ENCODE results near the gene LRRC28. TPM values are rescaled to one million over a fixed set of nuclear protein-coding genes. Genes with fewer than 3 reads are reported as not detected.

LRRC28 gene
- total and polyA plus RNA-seq, 2 donors (not counting 1 experiment from before 2014, with no cell fraction given) = 13.3 to 31.8 TPM

DNA sequence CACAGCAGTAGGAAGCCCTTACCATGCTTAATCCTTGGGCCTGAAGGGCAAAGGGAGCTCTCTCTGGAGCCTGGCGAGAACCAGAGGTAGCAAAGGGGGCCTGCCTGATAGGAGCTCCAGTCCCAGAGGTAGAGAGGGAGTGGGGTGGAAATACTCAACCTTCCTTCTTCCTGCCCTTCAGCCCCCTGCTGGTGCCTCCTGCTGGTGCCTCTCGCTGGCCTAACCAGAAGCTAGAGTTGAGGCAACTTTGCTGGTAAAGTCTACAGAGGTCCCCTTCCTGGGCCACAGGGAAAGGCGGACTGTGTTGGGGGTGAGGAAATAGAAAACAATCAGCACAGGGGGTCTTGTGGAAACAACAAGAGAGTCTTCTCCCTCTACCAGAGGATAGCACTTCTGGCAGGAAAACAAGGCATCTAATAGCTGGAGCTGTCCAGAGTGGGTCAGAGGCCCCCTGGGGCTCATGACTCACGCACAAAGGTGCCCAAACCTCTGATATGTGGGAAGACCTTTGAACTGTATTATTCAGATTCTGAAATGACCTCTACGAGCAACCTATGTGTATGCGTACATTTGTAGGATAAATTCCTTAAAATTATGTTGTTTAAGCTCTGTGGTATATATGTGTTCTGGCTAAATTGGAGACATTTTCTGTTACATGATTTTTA lies 133.9 kb downstream of the LRRC28 start:
- H3K36me3 ChIP-seq (replicated peaks in 1 of 2; ENCODE audit: control extremely low read depth in 1 of 2, control insufficient read depth in 1 of 2, extremely low read depth in 1 of 2, insufficient read depth in 2 of 2, low read length in 1 of 2) = peaks cover 6 to 7% of the 10 kb centered on the region in 2 experiments
- no peak overlapping the region for H3K4me3 Mint-ChIP-seq
- H3K4me1 Mint-ChIP-seq = peaks cover 7% of the 10 kb centered on the region
- ATAC-seq (ENCODE audit: low read depth) (no peak), DNase-seq (no peak)
- CTCF ChIA-PET = interaction anchor here (0.7 to 1.8 kb wide), 7 partner anchors 15 to 727 kb away, joined by 3 to 7 read pairs (median 4); no protein-coding TSS in a partner anchor
- no peak overlapping the region for H3K9ac ChIP-seq (ENCODE audit: low read length)
- no peaks in the 10 kb centered on the region for H3K9me3 ChIP-seq (ENCODE audit: control extremely low read depth in 1 of 3, control insufficient read depth in 2 of 3, insufficient read depth in 1 of 3, low read length in 2 of 3)
- H3K9me3 Mint-ChIP-seq (ENCODE audit: insufficient read depth) = no peaks in the 10 kb centered on the region
- H3K79me2 ChIP-seq (ENCODE audit: control insufficient read depth, insufficient read depth, low read length) = no peaks in the 10 kb centered on the region
- H3K4me1 ChIP-seq (ENCODE audit: control insufficient read depth in 2 of 2, insufficient read depth in 2 of 2, low read length in 2 of 2) = peaks cover 0 to 6% of the 10 kb centered on the region in 2 donors
- H3K4me2 ChIP-seq (replicated peaks; ENCODE audit: low read depth, low read length, poor library complexity, severe bottlenecking) = no peak overlapping the region
- TF ChIP-seq CTCF (IDR thresholded peaks at IDR 0.05) = no peak
- no peak for TF ChIP-seq EZH2 (IDR thresholded peaks at IDR 0.05; ENCODE audit: borderline replicate concordance, insufficient read depth, low read depth, low read length, poor library complexity, severe bottlenecking)
- POLR2A ChIA-PET = no interaction called here
- H2AFZ ChIP-seq (ENCODE audit: insufficient read depth, low read depth, low read length, poor library complexity, severe bottlenecking) = no peak overlapping the region
- no peak overlapping the region for H3K4me3 ChIP-seq (ENCODE audit: control extremely low read depth in 1 of 5, extremely low read depth in 1 of 5, insufficient read depth in 1 of 5, low read depth in 2 of 5, low read length in 4 of 5)
- 100% methylated on average over 5 of the region's 6 CpGs for WGBS (ENCODE audit: insufficient coverage)
- H3K27me3 ChIP-seq (replicated peaks in 1 of 4; ENCODE audit: control extremely low read depth in 1 of 4, control insufficient read depth in 3 of 4, insufficient read depth in 4 of 4, low read length in 3 of 4) = no peaks in the 10 kb centered on the region
- no peaks in the 10 kb centered on the region for H4K20me1 ChIP-seq (ENCODE audit: control insufficient read depth, insufficient read depth, low read length, poor library complexity, severe bottlenecking)
- no peaks in the 10 kb centered on the region for H3K27me3 Mint-ChIP-seq
- intact Hi-C loops (cut with micrococcal nuclease) = no loop called here
- H3K27ac ChIP-seq (ENCODE audit: low read length in 2 of 2) = no peak overlapping the region
- no peak overlapping the region for H3K27ac Mint-ChIP-seq

GRCh38 chr15:99385865-99386264 lies 134.6 kb downstream of the LRRC28 start:
- no peak overlapping the region for H2AFZ ChIP-seq (ENCODE audit: insufficient read depth, low read depth, low read length, poor library complexity, severe bottlenecking)
- H3K9me3 ChIP-seq (ENCODE audit: control extremely low read depth in 1 of 3, control insufficient read depth in 2 of 3, insufficient read depth in 1 of 3, low read length in 2 of 3) = no peaks in the 10 kb centered on the region
- no peak overlapping the region for H3K27ac Mint-ChIP-seq
- no peak overlapping the region for H3K4me3 ChIP-seq (ENCODE audit: control extremely low read depth in 1 of 5, extremely low read depth in 1 of 5, insufficient read depth in 1 of 5, low read depth in 2 of 5, low read length in 4 of 5)
- no peaks in the 10 kb centered on the region for H3K9me3 Mint-ChIP-seq (ENCODE audit: insufficient read depth)
- no peak for TF ChIP-seq EZH2 (IDR thresholded peaks at IDR 0.05; ENCODE audit: borderline replicate concordance, insufficient read depth, low read depth, low read length, poor library complexity, severe bottlenecking)
- no peak for TF ChIP-seq CTCF (IDR thresholded peaks at IDR 0.05)
- 98% methylated on average over 3 of the region's 3 CpGs for WGBS (ENCODE audit: insufficient coverage)
- H3K9ac ChIP-seq (ENCODE audit: low read length) = no peak overlapping the region
- ChIA-PET CTCF (interaction anchor here (0.7 kb wide), 2 partner anchors 267 to 728 kb away, joined by 3 read pairs; no protein-coding TSS in a partner anchor), POLR2A (no interaction called here)
- H3K79me2 ChIP-seq (ENCODE audit: control insufficient read depth, insufficient read depth, low read length) = no peaks in the 10 kb centered on the region
- ATAC-seq (ENCODE audit: low read depth) (no peak), DNase-seq (no peak)
- H3K36me3 ChIP-seq (replicated peaks in 1 of 2; ENCODE audit: control extremely low read depth in 1 of 2, control insufficient read depth in 1 of 2, extremely low read depth in 1 of 2, insufficient read depth in 2 of 2, low read length in 1 of 2) = peaks cover 6 to 7% of the 10 kb centered on the region in 2 experiments
- H3K4me1 Mint-ChIP-seq = peaks cover 7% of the 10 kb centered on the region
- H3K4me2 ChIP-seq (replicated peaks; ENCODE audit: low read depth, low read length, poor library complexity, severe bottlenecking) = no peak overlapping the region
- H3K27ac ChIP-seq (ENCODE audit: low read length in 2 of 2) = no peak overlapping the region
- H3K27me3 ChIP-seq (replicated peaks in 1 of 4; ENCODE audit: control extremely low read depth in 1 of 4, control insufficient read depth in 3 of 4, insufficient read depth in 4 of 4, low read length in 3 of 4) = no peaks in the 10 kb centered on the region
- H3K4me3 Mint-ChIP-seq = no peak overlapping the region
- no peaks in the 10 kb centered on the region for H3K27me3 Mint-ChIP-seq
- H4K20me1 ChIP-seq (ENCODE audit: control insufficient read depth, insufficient read depth, low read length, poor library complexity, severe bottlenecking) = no peaks in the 10 kb centered on the region
- intact Hi-C loops (cut with micrococcal nuclease) = no loop called here
- H3K4me1 ChIP-seq (ENCODE audit: control insufficient read depth in 2 of 2, insufficient read depth in 2 of 2, low read length in 2 of 2) = peaks cover 0 to 6% of the 10 kb centered on the region in 2 donors
